ENCODE results near the gene PDXP. TPM values are rescaled to one million over a fixed set of nuclear protein-coding genes. Genes with fewer than 3 reads are reported as not detected.

The PDXP gene
- total and polyA plus RNA-seq, 2 of the 13 experiments (the other 11 are each of a cell fraction or from before 2014, with no cell fraction given), result 58.2 to 70.6 TPM

DNA sequence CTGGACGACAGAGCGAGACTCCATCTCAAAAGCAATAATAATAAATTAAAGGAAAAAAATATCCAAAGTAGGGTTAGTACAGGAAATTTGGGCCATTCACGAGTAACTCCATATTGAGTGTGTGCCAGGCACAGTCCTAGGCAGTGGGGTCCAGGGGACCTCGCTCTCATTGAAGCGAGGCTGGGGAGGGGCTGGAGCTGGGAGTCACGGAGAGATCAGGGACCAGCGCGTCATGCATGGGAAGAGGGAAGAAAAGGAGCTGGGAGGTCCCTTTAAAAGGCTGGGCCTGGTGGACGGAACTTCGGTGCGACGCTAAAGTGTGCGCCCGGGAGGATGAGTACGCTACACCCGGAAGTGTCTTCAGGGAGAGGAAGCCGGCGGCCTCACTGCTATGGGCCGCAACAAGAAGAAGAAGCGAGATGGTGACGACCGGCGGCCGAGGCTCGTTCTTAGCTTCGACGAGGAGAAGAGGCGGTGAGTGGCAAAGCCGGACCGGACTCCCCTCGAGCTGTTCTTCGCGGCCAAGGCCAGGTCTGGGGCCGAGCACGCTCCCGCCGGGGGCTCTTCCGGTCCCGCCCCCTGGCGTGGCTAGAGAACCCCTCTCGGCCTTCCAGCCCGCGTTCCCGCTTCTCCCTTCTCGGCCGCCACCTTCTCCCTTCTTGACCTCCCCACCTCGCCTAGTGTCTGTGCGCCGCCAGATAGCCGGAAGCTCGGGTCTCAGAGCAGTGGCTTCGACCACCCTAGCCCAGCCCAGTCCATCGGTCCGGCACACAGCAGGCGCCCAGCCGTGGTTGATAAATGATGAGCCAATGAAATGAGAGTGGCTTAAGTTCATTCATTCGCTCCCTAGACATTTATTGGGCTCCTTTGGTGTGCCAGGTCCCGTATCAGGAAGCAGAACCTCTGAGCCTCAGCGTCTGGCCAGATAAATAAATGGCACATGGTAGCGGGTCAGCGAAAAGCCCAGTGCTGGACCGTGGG, 27.8 kb downstream of the PDXP start, which contains the start of gene NOL12 (continued):
- no peak; the same call in 1 of the 2 replicates for TF ChIP-seq BORCS8-MEF2B (CRISPR knock-in tag; IDR thresholded peaks at IDR 0.05)
- TF ChIP-seq SRSF9 (IDR thresholded peaks at IDR 0.05; ENCODE audit: borderline replicate concordance, insufficient read depth, low read depth, low read length, poor library complexity, severe bottlenecking), result no peak
- TF ChIP-seq, protein P1, sequence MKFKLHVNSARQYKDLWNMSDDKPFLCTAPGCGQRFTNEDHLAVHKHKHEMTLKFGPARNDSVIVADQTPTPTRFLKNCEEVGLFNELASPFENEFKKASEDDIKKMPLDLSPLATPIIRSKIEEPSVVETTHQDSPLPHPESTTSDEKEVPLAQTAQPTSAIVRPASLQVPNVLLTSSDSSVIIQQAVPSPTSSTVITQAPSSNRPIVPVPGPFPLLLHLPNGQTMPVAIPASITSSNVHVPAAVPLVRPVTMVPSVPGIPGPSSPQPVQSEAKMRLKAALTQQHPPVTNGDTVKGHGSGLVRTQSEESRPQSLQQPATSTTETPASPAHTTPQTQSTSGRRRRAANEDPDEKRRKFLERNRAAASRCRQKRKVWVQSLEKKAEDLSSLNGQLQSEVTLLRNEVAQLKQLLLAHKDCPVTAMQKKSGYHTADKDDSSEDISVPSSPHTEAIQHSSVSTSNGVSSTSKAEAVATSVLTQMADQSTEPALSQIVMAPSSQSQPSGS (CRISPR knock-in tag; IDR thresholded peaks at IDR 0.05), result peak; percentile 73; the same call in 1 of the 2 replicates
- TF ChIP-seq, protein P2, sequence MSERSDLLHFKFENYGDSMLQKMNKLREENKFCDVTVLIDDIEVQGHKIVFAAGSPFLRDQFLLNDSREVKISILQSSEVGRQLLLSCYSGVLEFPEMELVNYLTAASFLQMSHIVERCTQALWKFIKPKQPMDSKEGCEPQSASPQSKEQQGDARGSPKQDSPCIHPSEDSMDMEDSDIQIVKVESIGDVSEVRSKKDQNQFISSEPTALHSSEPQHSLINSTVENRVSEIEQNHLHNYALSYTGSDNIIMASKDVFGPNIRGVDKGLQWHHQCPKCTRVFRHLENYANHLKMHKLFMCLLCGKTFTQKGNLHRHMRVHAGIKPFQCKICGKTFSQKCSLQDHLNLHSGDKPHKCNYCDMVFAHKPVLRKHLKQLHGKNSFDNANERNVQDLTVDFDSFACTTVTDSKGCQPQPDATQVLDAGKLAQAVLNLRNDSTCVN (CRISPR knock-in tag; IDR thresholded peaks at IDR 0.05; ENCODE audit: borderline replicate concordance), result peak; percentile 59; the same call in 1 of the 2 replicates
- TF ChIP-seq, protein P3, sequence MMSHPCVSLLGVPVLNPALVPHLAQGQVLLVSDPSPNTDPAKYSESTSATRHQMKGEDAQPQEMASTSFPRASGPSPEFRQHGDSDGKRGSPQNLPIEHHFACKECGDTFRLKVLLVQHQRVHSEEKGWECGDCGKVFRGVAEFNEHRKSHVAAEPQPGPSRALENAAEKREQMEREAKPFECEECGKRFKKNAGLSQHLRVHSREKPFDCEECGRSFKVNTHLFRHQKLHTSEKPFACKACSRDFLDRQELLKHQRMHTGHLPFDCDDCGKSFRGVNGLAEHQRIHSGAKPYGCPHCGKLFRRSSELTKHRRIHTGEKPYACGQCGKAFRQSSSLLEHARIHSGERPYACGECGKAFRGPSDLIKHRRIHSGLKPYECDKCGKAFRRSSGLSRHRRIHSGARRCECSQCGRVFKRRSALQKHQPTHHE (CRISPR knock-in tag; IDR thresholded peaks at IDR 0.05; ENCODE audit: borderline replicate concordance), result no peak
- TF ChIP-seq NONO (IDR thresholded peaks at IDR 0.05), result no peak
- 0 out of 2 replicates have a peak, but pooled peaks have one; percentile 68 for TF ChIP-seq NONO (CRISPR knock-in tag; conservative IDR thresholded peaks at IDR 0.05)
- TF ChIP-seq, protein P4, sequence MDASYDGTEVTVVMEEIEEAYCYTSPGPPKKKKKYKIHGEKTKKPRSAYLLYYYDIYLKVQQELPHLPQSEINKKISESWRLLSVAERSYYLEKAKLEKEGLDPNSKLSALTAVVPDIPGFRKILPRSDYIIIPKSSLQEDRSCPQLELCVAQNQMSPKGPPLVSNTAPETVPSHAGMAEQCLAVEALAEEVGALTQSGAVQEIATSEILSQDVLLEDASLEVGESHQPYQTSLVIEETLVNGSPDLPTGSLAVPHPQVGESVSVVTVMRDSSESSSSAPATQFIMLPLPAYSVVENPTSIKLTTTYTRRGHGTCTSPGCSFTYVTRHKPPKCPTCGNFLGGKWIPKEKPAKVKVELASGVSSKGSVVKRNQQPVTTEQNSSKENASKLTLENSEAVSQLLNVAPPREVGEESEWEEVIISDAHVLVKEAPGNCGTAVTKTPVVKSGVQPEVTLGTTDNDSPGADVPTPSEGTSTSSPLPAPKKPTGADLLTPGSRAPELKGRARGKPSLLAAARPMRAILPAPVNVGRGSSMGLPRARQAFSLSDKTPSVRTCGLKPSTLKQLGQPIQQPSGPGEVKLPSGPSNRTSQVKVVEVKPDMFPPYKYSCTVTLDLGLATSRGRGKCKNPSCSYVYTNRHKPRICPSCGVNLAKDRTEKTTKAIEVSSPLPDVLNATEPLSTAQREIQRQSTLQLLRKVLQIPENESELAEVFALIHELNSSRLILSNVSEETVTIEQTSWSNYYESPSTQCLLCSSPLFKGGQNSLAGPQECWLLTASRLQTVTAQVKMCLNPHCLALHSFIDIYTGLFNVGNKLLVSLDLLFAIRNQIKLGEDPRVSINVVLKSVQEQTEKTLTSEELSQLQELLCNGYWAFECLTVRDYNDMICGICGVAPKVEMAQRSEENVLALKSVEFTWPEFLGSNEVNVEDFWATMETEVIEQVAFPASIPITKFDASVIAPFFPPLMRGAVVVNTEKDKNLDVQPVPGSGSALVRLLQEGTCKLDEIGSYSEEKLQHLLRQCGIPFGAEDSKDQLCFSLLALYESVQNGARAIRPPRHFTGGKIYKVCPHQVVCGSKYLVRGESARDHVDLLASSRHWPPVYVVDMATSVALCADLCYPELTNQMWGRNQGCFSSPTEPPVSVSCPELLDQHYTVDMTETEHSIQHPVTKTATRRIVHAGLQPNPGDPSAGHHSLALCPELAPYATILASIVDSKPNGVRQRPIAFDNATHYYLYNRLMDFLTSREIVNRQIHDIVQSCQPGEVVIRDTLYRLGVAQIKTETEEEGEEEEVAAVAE (CRISPR knock-in tag; IDR thresholded peaks at IDR 0.05; ENCODE audit: borderline replicate concordance), result peak; percentile 64; the same call in 1 of the 2 replicates
- no peak for TF ChIP-seq ESRRA (CRISPR knock-in tag; IDR thresholded peaks at IDR 0.05; ENCODE audit: low read depth)
- peak; percentile 45; the same call in 1 of the 2 replicates for TF ChIP-seq HNF4A (CRISPR knock-in tag; IDR thresholded peaks at IDR 0.05)
- TF ChIP-seq, protein P5, sequence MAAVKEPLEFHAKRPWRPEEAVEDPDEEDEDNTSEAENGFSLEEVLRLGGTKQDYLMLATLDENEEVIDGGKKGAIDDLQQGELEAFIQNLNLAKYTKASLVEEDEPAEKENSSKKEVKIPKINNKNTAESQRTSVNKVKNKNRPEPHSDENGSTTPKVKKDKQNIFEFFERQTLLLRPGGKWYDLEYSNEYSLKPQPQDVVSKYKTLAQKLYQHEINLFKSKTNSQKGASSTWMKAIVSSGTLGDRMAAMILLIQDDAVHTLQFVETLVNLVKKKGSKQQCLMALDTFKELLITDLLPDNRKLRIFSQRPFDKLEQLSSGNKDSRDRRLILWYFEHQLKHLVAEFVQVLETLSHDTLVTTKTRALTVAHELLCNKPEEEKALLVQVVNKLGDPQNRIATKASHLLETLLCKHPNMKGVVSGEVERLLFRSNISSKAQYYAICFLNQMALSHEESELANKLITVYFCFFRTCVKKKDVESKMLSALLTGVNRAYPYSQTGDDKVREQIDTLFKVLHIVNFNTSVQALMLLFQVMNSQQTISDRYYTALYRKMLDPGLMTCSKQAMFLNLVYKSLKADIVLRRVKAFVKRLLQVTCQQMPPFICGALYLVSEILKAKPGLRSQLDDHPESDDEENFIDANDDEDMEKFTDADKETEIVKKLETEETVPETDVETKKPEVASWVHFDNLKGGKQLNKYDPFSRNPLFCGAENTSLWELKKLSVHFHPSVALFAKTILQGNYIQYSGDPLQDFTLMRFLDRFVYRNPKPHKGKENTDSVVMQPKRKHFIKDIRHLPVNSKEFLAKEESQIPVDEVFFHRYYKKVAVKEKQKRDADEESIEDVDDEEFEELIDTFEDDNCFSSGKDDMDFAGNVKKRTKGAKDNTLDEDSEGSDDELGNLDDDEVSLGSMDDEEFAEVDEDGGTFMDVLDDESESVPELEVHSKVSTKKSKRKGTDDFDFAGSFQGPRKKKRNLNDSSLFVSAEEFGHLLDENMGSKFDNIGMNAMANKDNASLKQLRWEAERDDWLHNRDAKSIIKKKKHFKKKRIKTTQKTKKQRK (IDR thresholded peaks at IDR 0.05; ENCODE audit: low read length), result no peak
- TF ChIP-seq, protein P6, sequence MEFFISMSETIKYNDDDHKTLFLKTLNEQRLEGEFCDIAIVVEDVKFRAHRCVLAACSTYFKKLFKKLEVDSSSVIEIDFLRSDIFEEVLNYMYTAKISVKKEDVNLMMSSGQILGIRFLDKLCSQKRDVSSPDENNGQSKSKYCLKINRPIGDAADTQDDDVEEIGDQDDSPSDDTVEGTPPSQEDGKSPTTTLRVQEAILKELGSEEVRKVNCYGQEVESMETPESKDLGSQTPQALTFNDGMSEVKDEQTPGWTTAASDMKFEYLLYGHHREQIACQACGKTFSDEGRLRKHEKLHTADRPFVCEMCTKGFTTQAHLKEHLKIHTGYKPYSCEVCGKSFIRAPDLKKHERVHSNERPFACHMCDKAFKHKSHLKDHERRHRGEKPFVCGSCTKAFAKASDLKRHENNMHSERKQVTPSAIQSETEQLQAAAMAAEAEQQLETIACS (CRISPR knock-in tag; IDR thresholded peaks at IDR 0.05), result peak; percentile 74

Measured in HepG2 (cell line).